HEK293 (cell line): Measurements from ENCODE around the gene CPNE8.

Experiments used
- CTCF ChIA-PET: fragments of 350-600 bp; formaldehyde crosslinking; extraction: SDS; loops from one replicate; lab custom pipeline; 2021; ENCODE audit warnings: antibody characterized with exemption; lab: Yijun Ruan, JAX
- POLR2A ChIA-PET: fragments of 300-600 bp; formaldehyde crosslinking; extraction: SDS; loops from one replicate; lab custom pipeline; 2020; ENCODE audit warnings: antibody characterized with exemption, inconsistent platforms; lab: Yijun Ruan, JAX
- H3K27ac ChIP-seq: fragments of 200-500 bp; sonication (Bioruptor generic); 2 replicates; pipeline ENCODE4 v1.5.1; 2014; ENCODE audit warnings: low read depth, low read length, control low read depth, inconsistent platforms; ENCODE audit errors: extremely low read depth
- H3K36me3 ChIP-seq, 2 experiments: fragments of 200-500 bp in 1 of 2; sonication (Bioruptor generic) in 1 of 2; 1 replicate in 1 of 2; 2 replicates in 1 of 2; pipeline ENCODE4 v1.5.1; 2014 to 2017; ENCODE audit warnings: inconsistent platforms in 2 of 2, low read length in 2 of 2; ENCODE audit not compliant: control insufficient read depth in 2 of 2, insufficient read depth in 1 of 2
- H3K4me1 ChIP-seq: fragments of 200-500 bp; sonication (Bioruptor generic); 2 replicates; pipeline ENCODE4 v1.5.1; 2014; ENCODE audit warnings: mild to moderate bottlenecking, low read length, inconsistent platforms; ENCODE audit not compliant: control insufficient read depth, insufficient read depth
- H3K4me3 ChIP-seq: 2 replicates; pipeline ENCODE4 v1.5.1; 2011; ENCODE audit warnings: low read depth, mild to moderate bottlenecking, control low read depth, low read length, moderate library complexity
- H3K9me3 ChIP-seq: fragments of 200-500 bp; sonication (Bioruptor generic); 2 replicates; pipeline ENCODE4 v1.5.1; 2014; ENCODE audit warnings: low read depth, low read length, inconsistent platforms; ENCODE audit not compliant: control insufficient read depth, insufficient read depth
- EGR2 ChIP-seq: fragments of 450-650 bp; formaldehyde crosslinking; IDR thresholded peaks from 2 replicates; pipeline ENCODE4 v1.5.1; 2016; ENCODE audit warnings: low read depth, missing biosample characterization, missing genetic modification characterization
- FEZF1 ChIP-seq: fragments of 450-650 bp; formaldehyde crosslinking; IDR thresholded peaks from 2 replicates; pipeline ENCODE4 v1.5.1; 2016; ENCODE audit warnings: missing biosample characterization, missing genetic modification characterization
- IKZF3 ChIP-seq: fragments of 450-650 bp; IDR thresholded peaks from 2 replicates; pipeline ENCODE4 v1.5.0; 2018; ENCODE audit warnings: missing biosample characterization, mild to moderate bottlenecking, missing genetic modification characterization, moderate library complexity
- KLF9 ChIP-seq: fragments of 450-650 bp; formaldehyde crosslinking; IDR thresholded peaks from 2 replicates; pipeline ENCODE4 v1.5.1; 2016; ENCODE audit warnings: missing biosample characterization, missing genetic modification characterization, low read depth
- MEIS1 ChIP-seq: sonication (generic); formaldehyde crosslinking; IDR thresholded peaks from 2 replicates; pipeline ENCODE4 v1.8.1; 2022; ENCODE audit warnings: missing genetic modification reagents, mild to moderate bottlenecking, borderline replicate concordance
- PRDM4 ChIP-seq: fragments of 450-650 bp; formaldehyde crosslinking; IDR thresholded peaks from 2 replicates; pipeline ENCODE4 v1.5.1; 2017; ENCODE audit warnings: missing biosample characterization, missing genetic modification characterization
- SP2 ChIP-seq: fragments of 450-650 bp; formaldehyde crosslinking; IDR thresholded peaks from 2 replicates; pipeline ENCODE4 v1.5.1; 2016; ENCODE audit warnings: missing biosample characterization, missing genetic modification characterization
- YY2 ChIP-seq: fragments of 450-650 bp; formaldehyde crosslinking; IDR thresholded peaks from 2 replicates; pipeline ENCODE4 v1.5.1; 2016; ENCODE audit warnings: missing biosample characterization, missing genetic modification characterization
- ZBTB44 ChIP-seq: fragments of 450-650 bp; IDR thresholded peaks from 2 replicates; pipeline ENCODE4 v1.5.1; 2018; ENCODE audit warnings: missing biosample characterization, mild to moderate bottlenecking, missing genetic modification characterization
- ZNF16 ChIP-seq: fragments of 450-650 bp; formaldehyde crosslinking; IDR thresholded peaks from 2 replicates; pipeline ENCODE4 v1.5.1; 2016; ENCODE audit warnings: low read depth, missing biosample characterization, missing genetic modification characterization
- ZNF19 ChIP-seq: fragments of 450-650 bp; formaldehyde crosslinking; IDR thresholded peaks from 2 replicates; pipeline ENCODE4; 2016; ENCODE audit warnings: missing biosample characterization, missing genetic modification characterization, low read depth
- ZNF214 ChIP-seq: fragments of 450-650 bp; formaldehyde crosslinking; IDR thresholded peaks from 2 replicates; pipeline ENCODE4 v1.5.1; 2017; ENCODE audit warnings: missing biosample characterization, mild to moderate bottlenecking, missing genetic modification characterization, borderline replicate concordance
- ZNF239 ChIP-seq: fragments of 450-650 bp; formaldehyde crosslinking; IDR thresholded peaks from 2 replicates; pipeline ENCODE4 v1.5.1; 2016; ENCODE audit warnings: missing biosample characterization, missing genetic modification characterization
- ZNF335 ChIP-seq: fragments of 450-650 bp; formaldehyde crosslinking; conservative IDR thresholded peaks from 2 replicates; pipeline ENCODE4 v1.5.1; 2016; ENCODE audit warnings: missing biosample characterization, missing genetic modification characterization
- ZNF341 ChIP-seq: fragments of 450-650 bp; formaldehyde crosslinking; IDR thresholded peaks from 2 replicates; pipeline ENCODE4; 2016; ENCODE audit warnings: low read depth, missing biosample characterization, missing genetic modification characterization
- ZNF354C ChIP-seq: fragments of 450-650 bp; formaldehyde crosslinking; IDR thresholded peaks from 2 replicates; pipeline ENCODE4 v1.5.1; 2016; ENCODE audit warnings: missing biosample characterization, missing genetic modification characterization, low read depth, borderline replicate concordance
- ZNF404 ChIP-seq: fragments of 450-650 bp; formaldehyde crosslinking; IDR thresholded peaks from 2 replicates; pipeline ENCODE4 v1.5.1; 2017; ENCODE audit warnings: missing biosample characterization, missing genetic modification characterization
- ZNF423 ChIP-seq: fragments of 450-650 bp; formaldehyde crosslinking; IDR thresholded peaks from 2 replicates; pipeline ENCODE4 v1.5.1; 2016; ENCODE audit warnings: missing biosample characterization, missing genetic modification characterization
- ZNF501 ChIP-seq: fragments of 450-650 bp; formaldehyde crosslinking; IDR thresholded peaks from 2 replicates; pipeline ENCODE4 v1.5.1; 2016; ENCODE audit warnings: missing biosample characterization, missing genetic modification characterization
- ZNF549 ChIP-seq: fragments of 450-650 bp; IDR thresholded peaks from 2 replicates; pipeline ENCODE4 v1.5.1; 2018; ENCODE audit warnings: missing biosample characterization, missing genetic modification characterization, mild to moderate bottlenecking, inconsistent platforms, moderate library complexity
- ZNF600 ChIP-seq: fragments of 450-650 bp; formaldehyde crosslinking; IDR thresholded peaks from 2 replicates; pipeline ENCODE4 v1.5.1; 2016; ENCODE audit warnings: missing biosample characterization, missing genetic modification characterization
- ZNF707 ChIP-seq: fragments of 450-650 bp; formaldehyde crosslinking; IDR thresholded peaks from 2 replicates; pipeline ENCODE4 v1.5.1; 2016; ENCODE audit warnings: missing biosample characterization, missing genetic modification characterization
- ZNF747 ChIP-seq: fragments of 450-650 bp; formaldehyde crosslinking; IDR thresholded peaks from 2 replicates; pipeline ENCODE4 v1.5.1; 2016; ENCODE audit warnings: missing biosample characterization, missing genetic modification characterization
- ZNF768 ChIP-seq: fragments of 450-650 bp; formaldehyde crosslinking; IDR thresholded peaks from 2 replicates; pipeline ENCODE4 v1.5.1; 2018; ENCODE audit warnings: missing biosample characterization, mild to moderate bottlenecking, missing genetic modification characterization
- ZNF791 ChIP-seq: fragments of 450-650 bp; formaldehyde crosslinking; IDR thresholded peaks from 2 replicates; pipeline ENCODE4 v1.5.1; 2016; ENCODE audit warnings: missing biosample characterization, missing genetic modification characterization
- ZNF792 ChIP-seq: fragments of 450-650 bp; formaldehyde crosslinking; IDR thresholded peaks from 2 replicates; pipeline ENCODE4 v1.5.1; 2016; ENCODE audit warnings: missing biosample characterization, missing genetic modification characterization

The CPNE8 gene

DNA sequence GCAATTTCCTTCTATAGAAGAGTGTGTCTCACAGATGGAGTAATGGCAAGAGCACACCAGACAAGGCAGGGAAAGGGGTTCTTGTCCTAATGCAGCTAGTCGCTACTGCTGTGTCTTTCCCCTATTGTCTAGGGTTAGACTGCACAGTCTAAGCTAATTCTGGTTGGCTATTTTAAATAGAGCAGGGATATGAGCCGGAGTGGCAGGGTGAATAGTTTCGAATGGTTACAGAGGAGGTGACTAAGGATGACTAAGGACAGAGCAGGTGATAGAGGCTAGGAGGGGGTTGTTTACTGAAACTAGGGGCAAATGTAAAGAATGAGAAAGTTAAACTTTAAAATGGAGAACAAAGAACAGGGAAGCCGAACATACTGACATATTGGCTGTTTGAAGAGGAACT lies 25.6 kb upstream of the CPNE8 start (continued):
- TF ChIP-seq PRDM4 (no peak), ZNF423 (tag by site-specific recombination) (no peak), ZNF791 (tag by site-specific recombination) (no peak), ZNF549 (no peak), ZNF404 (tag by site-specific recombination) (no peak), ZNF214 (no peak), YY2 (tag by site-specific recombination) (no peak), MEIS1 (CRISPR knock-in tag) (no peak), ZNF768 (tag by site-specific recombination) (no peak)
- TF ChIP-seq, all 188 proteins: peak for 0

- Histone ChIP-seq H3K9me3 (no peaks in the 10 kb centered on the region), H3K4me3 (no peak overlapping the region), H3K27ac (no peak overlapping the region), H3K4me1 (no peaks in the 10 kb centered on the region), H3K36me3 (no peaks in the 10 kb centered on the region)
- CTCF ChIA-PET = interaction anchor here (0.7 kb wide), 1 partner anchor 177 kb away, joined by 3 read pairs; no protein-coding TSS in a partner anchor
- POLR2A ChIA-PET = no interaction called here
- TF ChIP-seq ZNF747 (tag by site-specific recombination) (no peak), ZNF19 (tag by site-specific recombination) (no peak), ZNF501 (tag by site-specific recombination) (no peak), IKZF3 (tag by site-specific recombination) (no peak), ZNF239 (tag by site-specific recombination) (no peak), EGR2 (tag by site-specific recombination) (no peak), ZNF792 (tag by site-specific recombination) (no peak), FEZF1 (no peak), ZNF335 (tag by site-specific recombination) (no peak), ZBTB44 (tag by site-specific recombination) (no peak), ZNF600 (tag by site-specific recombination) (no peak), ZNF16 (tag by site-specific recombination) (no peak), ZNF354C (tag by site-specific recombination) (no peak), KLF9 (no peak), ZNF707 (no peak), ZNF404 (tag by site-specific recombination) (no peak), SP2 (tag by site-specific recombination) (no peak), ZNF341 (tag by site-specific recombination) (no peak)
Observed at GRCh38 chr12:38926501-38926900, 21.1 kb upstream of the CPNE8 start.
